ENCODE measurements around the gene PKP1.

Gene PKP1

GRCh38 chr1:201274616-201275252, 8.6 kb upstream of the PKP1 start:
- Histone ChIP-seq H3K4me3 (ENCODE audit: low read depth, low read length) (no peak overlapping the region), H3K36me3 (no peaks in the 10 kb centered on the region), H3K9me3 (no peaks in the 10 kb centered on the region), H3K4me1 (no peaks in the 10 kb centered on the region; the same call in none of the 2 replicates), H3K27me3 (no peaks in the 10 kb centered on the region)
- no peak for DNase-seq
- TF ChIP-seq, protein P1, sequence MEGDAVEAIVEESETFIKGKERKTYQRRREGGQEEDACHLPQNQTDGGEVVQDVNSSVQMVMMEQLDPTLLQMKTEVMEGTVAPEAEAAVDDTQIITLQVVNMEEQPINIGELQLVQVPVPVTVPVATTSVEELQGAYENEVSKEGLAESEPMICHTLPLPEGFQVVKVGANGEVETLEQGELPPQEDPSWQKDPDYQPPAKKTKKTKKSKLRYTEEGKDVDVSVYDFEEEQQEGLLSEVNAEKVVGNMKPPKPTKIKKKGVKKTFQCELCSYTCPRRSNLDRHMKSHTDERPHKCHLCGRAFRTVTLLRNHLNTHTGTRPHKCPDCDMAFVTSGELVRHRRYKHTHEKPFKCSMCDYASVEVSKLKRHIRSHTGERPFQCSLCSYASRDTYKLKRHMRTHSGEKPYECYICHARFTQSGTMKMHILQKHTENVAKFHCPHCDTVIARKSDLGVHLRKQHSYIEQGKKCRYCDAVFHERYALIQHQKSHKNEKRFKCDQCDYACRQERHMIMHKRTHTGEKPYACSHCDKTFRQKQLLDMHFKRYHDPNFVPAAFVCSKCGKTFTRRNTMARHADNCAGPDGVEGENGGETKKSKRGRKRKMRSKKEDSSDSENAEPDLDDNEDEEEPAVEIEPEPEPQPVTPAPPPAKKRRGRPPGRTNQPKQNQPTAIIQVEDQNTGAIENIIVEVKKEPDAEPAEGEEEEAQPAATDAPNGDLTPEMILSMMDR (IDR thresholded peaks at IDR 0.05; ENCODE audit: low read depth, low read length) = no peak

DNA sequence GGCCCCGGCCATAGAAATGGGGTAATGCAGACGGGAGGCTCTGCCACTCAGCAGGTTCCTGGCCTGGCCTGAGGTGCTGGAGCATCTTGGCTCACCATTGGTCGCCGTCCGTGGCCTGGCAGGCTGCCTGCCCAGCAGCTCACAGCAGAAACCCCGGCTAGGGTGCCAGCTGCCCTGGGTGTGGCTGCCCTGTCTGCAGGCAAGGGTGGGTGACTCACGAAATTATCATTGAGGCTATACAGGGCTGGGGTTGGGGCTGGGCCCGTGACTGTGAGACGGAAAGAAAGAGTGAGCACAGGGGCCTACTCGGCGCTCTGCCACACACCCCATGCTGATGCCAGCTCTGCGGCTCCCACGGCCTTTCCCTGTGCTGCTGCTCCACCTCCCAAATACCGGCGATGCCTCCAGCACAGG, 8.0 kb upstream of the PKP1 start:
- H3K4me3 ChIP-seq (ENCODE audit: low read depth, low read length) = no peak overlapping the region
- DNase-seq = peak; percentile 67
- H3K27me3 ChIP-seq = no peaks in the 10 kb centered on the region
- no peaks in the 10 kb centered on the region for H3K9me3 ChIP-seq
- H3K36me3 ChIP-seq = no peaks in the 10 kb centered on the region
- TF ChIP-seq, protein P1 (IDR thresholded peaks at IDR 0.05; ENCODE audit: low read depth, low read length) = no peak
- no peaks in the 10 kb centered on the region for H3K4me1 ChIP-seq

- Histone ChIP-seq H3K4me1 (peaks cover 5% of the 10 kb centered on the region; the same call in 1 of the 2 replicates), H3K9me3 (no peaks in the 10 kb centered on the region), H3K36me3 (no peaks in the 10 kb centered on the region), H3K27me3 (no peaks in the 10 kb centered on the region), H3K4me3 (ENCODE audit: low read depth, low read length) (no peak overlapping the region)
- TF ChIP-seq, protein P1 (IDR thresholded peaks at IDR 0.05; ENCODE audit: low read depth, low read length) = no peak
- DNase-seq = no peak
Measured at GRCh38 chr1:201276891-201277290, 6.4 kb upstream of the PKP1 start.

DNA sequence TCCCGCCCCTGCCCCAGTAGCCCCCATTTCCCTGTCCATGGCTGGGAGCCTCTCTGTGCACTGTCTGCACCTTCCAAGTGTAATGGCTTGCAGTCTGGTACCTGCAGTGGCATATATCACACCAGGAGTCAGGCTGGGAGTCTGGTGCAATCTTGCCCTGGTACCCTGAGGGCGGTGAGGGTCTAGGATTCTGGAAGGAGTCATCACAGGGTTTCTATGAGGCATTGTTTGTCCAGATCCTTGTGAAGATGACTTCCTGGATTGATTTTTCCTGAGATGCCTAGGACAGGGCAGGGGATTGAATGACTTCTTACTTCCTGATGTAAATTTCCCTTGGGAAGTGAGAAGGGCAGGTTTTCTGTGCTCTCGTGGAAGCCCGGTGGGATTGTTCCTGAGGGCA, 5.9 kb upstream of the PKP1 start:
- no peak overlapping the region for H3K4me3 ChIP-seq (ENCODE audit: low read depth, low read length)
- no peaks in the 10 kb centered on the region for H3K27me3 ChIP-seq
- H3K36me3 ChIP-seq = no peaks in the 10 kb centered on the region
- H3K4me1 ChIP-seq = peaks cover 8% of the 10 kb centered on the region; the same call in 1 of the 2 replicates
- no peak for DNase-seq
- no peaks in the 10 kb centered on the region for H3K9me3 ChIP-seq
- TF ChIP-seq, protein P1 (IDR thresholded peaks at IDR 0.05; ENCODE audit: low read depth, low read length) = no peak

GRCh38 chr1:201279313-201279712, 4.0 kb upstream of the PKP1 start:
- Histone ChIP-seq H3K36me3 (no peaks in the 10 kb centered on the region), H3K4me3 (ENCODE audit: low read depth, low read length) (no peak overlapping the region)
- TF ChIP-seq, protein P1 (IDR thresholded peaks at IDR 0.05; ENCODE audit: low read depth, low read length) = no peak

DNA sequence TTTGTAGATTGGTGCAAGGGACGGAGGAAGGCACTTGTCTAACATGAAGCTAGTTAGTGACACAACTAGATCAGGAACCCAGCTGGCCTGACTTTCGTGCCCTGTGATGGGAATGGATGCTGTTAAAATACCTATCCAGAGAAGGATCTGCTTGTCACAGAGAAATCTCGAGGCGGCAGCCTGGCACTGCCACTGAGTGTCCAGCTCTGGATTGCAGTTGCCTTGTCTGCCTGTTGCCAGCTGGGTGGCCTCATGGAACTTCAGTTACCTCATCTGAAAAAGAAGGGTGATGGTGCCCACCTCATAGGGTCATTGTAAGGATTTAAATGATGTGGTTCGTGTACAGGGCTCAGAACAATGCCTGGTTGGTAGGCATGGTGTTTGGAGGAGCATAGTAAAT, 2.4 kb upstream of the PKP1 start:
- no peaks in the 10 kb centered on the region for H3K36me3 ChIP-seq
- no peaks in the 10 kb centered on the region for H3K27me3 ChIP-seq
- H3K9me3 ChIP-seq = no peaks in the 10 kb centered on the region
- TF ChIP-seq, protein P1 (IDR thresholded peaks at IDR 0.05; ENCODE audit: low read depth, low read length) = no peak
- H3K4me1 ChIP-seq = peaks cover 12% of the 10 kb centered on the region; the same call in 1 of the 2 replicates
- no peak overlapping the region for H3K4me3 ChIP-seq (ENCODE audit: low read depth, low read length)
- no peak for DNase-seq

More at GRCh38 chr1:201279313-201279712, 4.0 kb upstream of the PKP1 start:
- no peaks in the 10 kb centered on the region for H3K9me3 ChIP-seq
- H3K27me3 ChIP-seq = no peaks in the 10 kb centered on the region
- peaks cover 12% of the 10 kb centered on the region; the same call in 1 of the 2 replicates for H3K4me1 ChIP-seq
- no peak for DNase-seq
